BLaER1 treated with 17β-estradiol and CSF1 and Interleukin-3, amounts not matched to agents 10 nM and 100 nM (cell line): ENCODE results near the gene DSE.

Experiments
- H3K27ac ChIP-seq, 11 experiments: shearing (Covaris generic); formaldehyde crosslinking; 2 replicates each; pipeline ENCODE4 v1.8.1; 2022
- H3K27me3 ChIP-seq, 11 experiments: shearing (Covaris generic); formaldehyde crosslinking; 2 replicates each; pipeline ENCODE4 v1.8.1; 2022
- H3K36me3 ChIP-seq, 11 experiments: shearing (Covaris generic); formaldehyde crosslinking; 2 replicates each; pipeline ENCODE4 v1.8.1; 2022
- H3K4me1 ChIP-seq, 10 experiments: shearing (Covaris generic); formaldehyde crosslinking; 2 replicates each; pipeline ENCODE4 v1.8.1; 2022
- H3K4me2 ChIP-seq, 11 experiments: shearing (Covaris generic); formaldehyde crosslinking; 2 replicates each; pipeline ENCODE4 v1.8.1; 2022
- H3K4me3 ChIP-seq, 10 experiments: shearing (Covaris generic); formaldehyde crosslinking; 2 replicates each; pipeline ENCODE4 v1.8.1; 2022
- H3K9ac ChIP-seq, 11 experiments: shearing (Covaris generic); formaldehyde crosslinking; 2 replicates each; pipeline ENCODE4 v1.8.1; 2022
- H3K9me3 ChIP-seq, 11 experiments: shearing (Covaris generic); formaldehyde crosslinking; replicated peaks in 1 of 11; 2 replicates each; pipeline ENCODE4 v1.8.1; 2022
- H4K20me1 ChIP-seq, 11 experiments: shearing (Covaris generic); formaldehyde crosslinking; 2 replicates each; pipeline ENCODE4 v1.8.1; 2022
- Cebpa-rat ChIP-seq, 11 experiments: shearing (Covaris generic); IDR thresholded peaks; 2 replicates each; pipeline ENCODE4 v1.8.1; 2022

DSE gene

GRCh38 chr6:116374586-116374985, 3.8 kb downstream of the DSE start:
- H3K27ac ChIP-seq, result no peak overlapping the region
- H3K4me1 ChIP-seq, result peaks cover 15 to 78% (median 21%) of the 10 kb centered on the region in 10 experiments
- no peaks in the 10 kb centered on the region for H3K9me3 ChIP-seq
- no peak overlapping the region for H3K4me3 ChIP-seq
- no peak for TF ChIP-seq Cebpa-rat (IDR thresholded peaks at IDR 0.05)
- peaks cover 0 to 14% (median 0%) of the 10 kb centered on the region in 11 experiments; a peak in 8 of 22 replicates for H3K27me3 ChIP-seq
- peaks cover 0 to 54% (median 0%) of the 10 kb centered on the region in 11 experiments; a peak in 7 of 22 replicates for H3K36me3 ChIP-seq
- no peak overlapping the region for H3K9ac ChIP-seq
- peak overlapping the region in 4 of 11 experiments; percentile 4 to 95 (median 85); a peak in 7 of 22 replicates for H3K4me2 ChIP-seq
- H4K20me1 ChIP-seq, result peaks cover 0 to 79% (median 4%) of the 10 kb centered on the region in 11 experiments; a peak in 11 of 22 replicates

GRCh38 chr6:116375262-116375661, 4.5 kb downstream of the DSE start:
- Histone ChIP-seq H4K20me1 (peaks cover 0 to 86% (median 0%) of the 10 kb centered on the region in 11 experiments; a peak in 10 of 22 replicates), H3K4me1 (peaks cover 8 to 80% (median 14%) of the 10 kb centered on the region in 10 experiments; a peak in 17 of 20 replicates), H3K9ac (no peak overlapping the region), H3K4me2 (peak overlapping the region in 2 of 11 experiments; percentile 81 to 95; a peak in 3 of 22 replicates), H3K36me3 (peaks cover 0 to 55% (median 0%) of the 10 kb centered on the region in 11 experiments; a peak in 7 of 22 replicates), H3K4me3 (no peak overlapping the region), H3K9me3 (no peaks in the 10 kb centered on the region), H3K27ac (no peak overlapping the region), H3K27me3 (peaks cover 0 to 14% (median 0%) of the 10 kb centered on the region in 11 experiments; a peak in 8 of 22 replicates)
- TF ChIP-seq Cebpa-rat (IDR thresholded peaks at IDR 0.05), result no peak

GRCh38 chr6:116376149-116376548, 5.4 kb downstream of the DSE start:
- Histone ChIP-seq H3K4me3 (no peak overlapping the region), H3K27ac (no peak overlapping the region), H4K20me1 (peaks cover 0 to 94% (median 0%) of the 10 kb centered on the region in 11 experiments; a peak in 10 of 22 replicates), H3K9ac (no peak overlapping the region), H3K36me3 (peaks cover 0 to 64% (median 0%) of the 10 kb centered on the region in 11 experiments; a peak in 7 of 22 replicates), H3K4me1 (peaks cover 7 to 89% (median 11%) of the 10 kb centered on the region in 10 experiments; a peak in 15 of 20 replicates), H3K9me3 (no peaks in the 10 kb centered on the region), H3K4me2 (peak overlapping the region in 3 of 11 experiments; percentile 4 to 95 (median 51); a peak in 4 of 22 replicates), H3K27me3 (peaks cover 0 to 14% (median 0%) of the 10 kb centered on the region in 11 experiments; a peak in 8 of 22 replicates)
- TF ChIP-seq Cebpa-rat (IDR thresholded peaks at IDR 0.05), result no peak

- peaks cover 0 to 66% (median 0%) of the 10 kb centered on the region in 11 experiments; a peak in 7 of 22 replicates for H3K36me3 ChIP-seq
- peak overlapping the region in 3 of 11 experiments; percentile 25 to 83 (median 76); a peak in 4 of 22 replicates for H3K4me2 ChIP-seq
- H3K27ac ChIP-seq, result no peak overlapping the region
- H4K20me1 ChIP-seq, result peaks cover 0 to 75% (median 0%) of the 10 kb centered on the region in 11 experiments; a peak in 7 of 22 replicates
- H3K27me3 ChIP-seq, result no peaks in the 10 kb centered on the region
- H3K9me3 ChIP-seq, result no peaks in the 10 kb centered on the region
- no peak for TF ChIP-seq Cebpa-rat (IDR thresholded peaks at IDR 0.05)
- no peak overlapping the region for H3K4me3 ChIP-seq
- no peak overlapping the region for H3K9ac ChIP-seq
- H3K4me1 ChIP-seq, result peaks cover 0 to 97% (median 0%) of the 10 kb centered on the region in 10 experiments; a peak in 7 of 20 replicates
Measured at GRCh38 chr6:116379764-116380163, 9.0 kb downstream of the DSE start.

GRCh38 chr6:116380346-116380745, 9.6 kb downstream of the DSE start:
- Histone ChIP-seq H3K27ac (no peak overlapping the region), H3K36me3 (peaks cover 0 to 60% (median 0%) of the 10 kb centered on the region in 11 experiments; a peak in 7 of 22 replicates), H3K4me3 (no peak overlapping the region), H3K27me3 (no peaks in the 10 kb centered on the region), H3K4me1 (peaks cover 0 to 97% (median 2%) of the 10 kb centered on the region in 10 experiments; a peak in 8 of 20 replicates), H4K20me1 (peaks cover 0 to 69% (median 0%) of the 10 kb centered on the region in 11 experiments; a peak in 7 of 22 replicates), H3K4me2 (peak overlapping the region in 3 of 11 experiments; percentile 25 to 83 (median 76); a peak in 5 of 22 replicates), H3K9ac (no peak overlapping the region), H3K9me3 (no peaks in the 10 kb centered on the region)
- no peak for TF ChIP-seq Cebpa-rat (IDR thresholded peaks at IDR 0.05)

- Histone ChIP-seq H3K27me3 (no peaks in the 10 kb centered on the region), H4K20me1 (peaks cover 0 to 62% (median 0%) of the 10 kb centered on the region in 11 experiments; a peak in 6 of 22 replicates), H3K4me3 (no peak overlapping the region), H3K9ac (no peak overlapping the region), H3K4me1 (peaks cover 0 to 97% (median 3%) of the 10 kb centered on the region in 10 experiments; a peak in 8 of 20 replicates), H3K4me2 (peak overlapping the region in 2 of 11 experiments; percentile 76 to 83; a peak in 3 of 22 replicates), H3K9me3 (no peaks in the 10 kb centered on the region), H3K36me3 (peaks cover 0 to 54% (median 0%) of the 10 kb centered on the region in 11 experiments; a peak in 7 of 22 replicates), H3K27ac (no peak overlapping the region)
- no peak for TF ChIP-seq Cebpa-rat (IDR thresholded peaks at IDR 0.05)
Measured at GRCh38 chr6:116381000-116381399, 10.3 kb downstream of the DSE start.

GRCh38 chr6:116382587-116382986, 11.8 kb downstream of the DSE start:
- no peak for TF ChIP-seq Cebpa-rat (IDR thresholded peaks at IDR 0.05)
- H3K9me3 ChIP-seq, result no peaks in the 10 kb centered on the region
- no peak overlapping the region for H3K27ac ChIP-seq
- peaks cover 0 to 47% (median 0%) of the 10 kb centered on the region in 11 experiments; a peak in 4 of 22 replicates for H4K20me1 ChIP-seq
- H3K36me3 ChIP-seq, result peaks cover 0 to 39% (median 0%) of the 10 kb centered on the region in 11 experiments; a peak in 5 of 22 replicates
- peak overlapping the region in 3 of 11 experiments; percentile 7 to 76 (median 39); a peak in 2 of 22 replicates for H3K4me2 ChIP-seq
- H3K4me3 ChIP-seq, result no peak overlapping the region
- H3K9ac ChIP-seq, result no peak overlapping the region
- peaks cover 0 to 97% (median 19%) of the 10 kb centered on the region in 10 experiments; a peak in 14 of 20 replicates for H3K4me1 ChIP-seq
- H3K27me3 ChIP-seq, result no peaks in the 10 kb centered on the region

GRCh38 chr6:116384727-116385458, 14.1 kb downstream of the DSE start:
- Histone ChIP-seq H3K27ac (peak overlapping the region in 4 of 11 experiments; percentile 85 to 93 (median 88); a peak in 8 of 22 replicates), H4K20me1 (peaks cover 0 to 25% (median 0%) of the 10 kb centered on the region in 11 experiments; a peak in 4 of 22 replicates), H3K27me3 (no peaks in the 10 kb centered on the region), H3K4me3 (no peak overlapping the region), H3K9ac (peak overlapping the region in 3 of 11 experiments; percentile 46 to 66 (median 51); a peak in 5 of 22 replicates), H3K9me3 (no peaks in the 10 kb centered on the region), H3K36me3 (peaks cover 0 to 30% (median 0%) of the 10 kb centered on the region in 11 experiments; a peak in 5 of 22 replicates), H3K4me1 (peaks cover 13 to 99% (median 38%) of the 10 kb centered on the region in 10 experiments), H3K4me2 (peak overlapping the region in 4 of 11 experiments; percentile 52 to 87 (median 80); a peak in 8 of 22 replicates)
- TF ChIP-seq Cebpa-rat (IDR thresholded peaks at IDR 0.05), result no peak
